GM12891 (cell line): ENCODE results near the gene PTPRN2.

Experiments
- PAX5 ChIP-seq: IDR thresholded peaks from 2 replicates; pipeline ENCODE4 v1.6.1; 2011; ENCODE audit warnings: low read length, moderate library complexity, mild to moderate bottlenecking; ENCODE audit not compliant: insufficient read depth, severe bottlenecking
- POLR2A ChIP-seq: IDR thresholded peaks from 2 replicates; pipeline ENCODE4 v1.6.1; 2011; ENCODE audit warnings: low read depth, low read length, control low read depth
- POLR2AphosphoS5 ChIP-seq: IDR thresholded peaks from 2 replicates; pipeline ENCODE4 v1.6.1; 2011; ENCODE audit warnings: low read depth, low read length, control low read depth
- POU2F2 ChIP-seq: IDR thresholded peaks from 2 replicates; pipeline ENCODE4 v1.6.1; 2011; ENCODE audit warnings: low read depth, mild to moderate bottlenecking, control low read depth, low read length, moderate library complexity
- SPI1 ChIP-seq: IDR thresholded peaks from 2 replicates; pipeline ENCODE4 v1.6.1; 2011; ENCODE audit warnings: low read depth, low read length, control low read depth
- TAF1 ChIP-seq: IDR thresholded peaks from 2 replicates; pipeline ENCODE4 v1.6.1; 2011; ENCODE audit warnings: low read depth, low read length, control low read depth

GRCh38 chr7:158077934-158078910 lies 509.4 kb downstream of the PTPRN2 start:
- TF ChIP-seq POLR2AphosphoS5: no peak
- TF ChIP-seq POLR2A: no peak
- no peak for TF ChIP-seq SPI1
- no peak for TF ChIP-seq TAF1
- no peak for TF ChIP-seq PAX5
- no peak for TF ChIP-seq POU2F2
